ENCODE results near the gene ARV1. TPM values are rescaled to one million over a fixed set of nuclear protein-coding genes. Genes with fewer than 3 reads are reported as not detected.

The ARV1 gene
- total RNA-seq, 2 experiments from 2014 or later, result 1.5 to 1.8 TPM

DNA sequence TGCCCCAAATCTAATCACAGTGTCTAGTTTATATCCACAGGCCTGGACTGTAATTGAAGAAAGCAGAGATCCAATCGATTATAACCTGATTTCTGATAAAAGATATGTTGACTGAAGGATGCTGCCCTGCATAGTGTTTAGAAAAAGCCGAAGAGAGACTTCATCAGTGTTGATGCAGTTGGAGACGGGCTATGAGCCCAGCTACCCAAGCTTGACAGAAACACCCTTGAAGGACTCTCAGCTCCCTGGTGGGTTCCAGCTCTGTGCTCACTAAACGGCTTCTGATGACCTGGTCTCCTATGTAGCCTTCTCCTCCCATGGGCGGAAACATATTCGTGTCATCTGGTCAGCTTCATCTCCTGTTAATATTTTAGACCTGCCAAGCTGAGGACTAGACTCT, 50.9 kb downstream of the ARV1 start:
- Mint-ChIP-seq H3K4me3 (no peak overlapping the region), H3K27ac (no peak overlapping the region), H3K36me3 (ENCODE audit: low read depth) (no peaks in the 10 kb centered on the region), H3K27me3 (no peaks in the 10 kb centered on the region), H3K4me1 (ENCODE audit: low read depth) (peaks cover 13% of the 10 kb centered on the region), H3K9me3 (no peaks in the 10 kb centered on the region)
- DNase-seq, result no peak
- H3K4me1 ChIP-seq (ENCODE audit: insufficient read depth, low read length), result no peaks in the 10 kb centered on the region
- H3K36me3 ChIP-seq (ENCODE audit: insufficient read depth, low read length), result no peaks in the 10 kb centered on the region
- ChIA-PET POLR2A (no interaction called here), CTCF (no interaction called here)
- intact Hi-C loops (cut with DNase I, micrococcal nuclease), result no loop called here
- no peaks in the 10 kb centered on the region for H3K9me3 ChIP-seq (ENCODE audit: control insufficient read depth in 1 of 2, insufficient read depth in 1 of 2, low read length in 2 of 2)
- no peak overlapping the region for H3K27ac ChIP-seq (ENCODE audit: low read depth in 1 of 2, low read length in 2 of 2)
- TF ChIP-seq, protein P1, sequence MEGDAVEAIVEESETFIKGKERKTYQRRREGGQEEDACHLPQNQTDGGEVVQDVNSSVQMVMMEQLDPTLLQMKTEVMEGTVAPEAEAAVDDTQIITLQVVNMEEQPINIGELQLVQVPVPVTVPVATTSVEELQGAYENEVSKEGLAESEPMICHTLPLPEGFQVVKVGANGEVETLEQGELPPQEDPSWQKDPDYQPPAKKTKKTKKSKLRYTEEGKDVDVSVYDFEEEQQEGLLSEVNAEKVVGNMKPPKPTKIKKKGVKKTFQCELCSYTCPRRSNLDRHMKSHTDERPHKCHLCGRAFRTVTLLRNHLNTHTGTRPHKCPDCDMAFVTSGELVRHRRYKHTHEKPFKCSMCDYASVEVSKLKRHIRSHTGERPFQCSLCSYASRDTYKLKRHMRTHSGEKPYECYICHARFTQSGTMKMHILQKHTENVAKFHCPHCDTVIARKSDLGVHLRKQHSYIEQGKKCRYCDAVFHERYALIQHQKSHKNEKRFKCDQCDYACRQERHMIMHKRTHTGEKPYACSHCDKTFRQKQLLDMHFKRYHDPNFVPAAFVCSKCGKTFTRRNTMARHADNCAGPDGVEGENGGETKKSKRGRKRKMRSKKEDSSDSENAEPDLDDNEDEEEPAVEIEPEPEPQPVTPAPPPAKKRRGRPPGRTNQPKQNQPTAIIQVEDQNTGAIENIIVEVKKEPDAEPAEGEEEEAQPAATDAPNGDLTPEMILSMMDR (IDR thresholded peaks at IDR 0.05), result no peak
- no peak for ATAC-seq (ENCODE audit: poor library complexity)
- no peak overlapping the region for H3K4me3 ChIP-seq (ENCODE audit: low read length)
- H3K27me3 ChIP-seq (ENCODE audit: control insufficient read depth in 1 of 2, insufficient read depth in 2 of 2, low read length in 2 of 2), result no peaks in the 10 kb centered on the region

DNA sequence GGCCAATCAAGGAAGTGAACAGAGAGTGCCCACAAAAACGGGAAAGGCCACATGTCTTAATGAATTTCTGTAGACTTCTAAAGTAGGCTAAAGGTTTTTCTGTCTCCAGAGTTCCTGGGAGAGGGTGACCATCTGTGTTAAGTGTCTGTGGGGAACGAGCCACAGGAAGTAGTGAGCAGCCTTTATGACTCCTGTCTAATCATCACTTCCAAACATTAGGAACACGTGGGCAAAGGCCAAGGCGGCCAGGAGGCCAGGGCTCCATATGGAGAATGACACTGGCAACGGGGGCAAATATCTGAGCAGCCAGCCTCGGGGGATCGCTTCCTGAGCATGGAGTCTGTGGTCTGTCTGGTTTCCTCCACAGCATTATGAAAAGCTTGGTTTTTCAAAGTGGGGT, 54.1 kb downstream of the ARV1 start:
- Histone ChIP-seq H3K4me1 (ENCODE audit: insufficient read depth, low read length) (peaks cover 5% of the 10 kb centered on the region), H3K4me3 (ENCODE audit: low read length) (no peak overlapping the region), H3K27ac (ENCODE audit: low read depth in 1 of 2, low read length in 2 of 2) (no peak overlapping the region), H3K36me3 (ENCODE audit: insufficient read depth, low read length) (no peaks in the 10 kb centered on the region), H3K9me3 (ENCODE audit: control insufficient read depth in 1 of 2, insufficient read depth in 1 of 2, low read length in 2 of 2) (no peaks in the 10 kb centered on the region), H3K27me3 (ENCODE audit: control insufficient read depth in 1 of 2, insufficient read depth in 2 of 2, low read length in 2 of 2) (no peaks in the 10 kb centered on the region)
- no peaks in the 10 kb centered on the region for H3K9me3 Mint-ChIP-seq
- no peaks in the 10 kb centered on the region for H3K27me3 Mint-ChIP-seq
- no peak for ATAC-seq (ENCODE audit: poor library complexity)
- intact Hi-C loops (cut with DNase I, micrococcal nuclease), result no loop called here
- H3K4me3 Mint-ChIP-seq, result no peak overlapping the region
- CTCF ChIA-PET, result no interaction called here
- H3K4me1 Mint-ChIP-seq (ENCODE audit: low read depth), result peaks cover 35% of the 10 kb centered on the region
- POLR2A ChIA-PET, result no interaction called here
- TF ChIP-seq, protein P1 (IDR thresholded peaks at IDR 0.05), result no peak
- H3K27ac Mint-ChIP-seq, result no peak overlapping the region
- DNase-seq, result no peak
- no peaks in the 10 kb centered on the region for H3K36me3 Mint-ChIP-seq (ENCODE audit: low read depth)

DNA sequence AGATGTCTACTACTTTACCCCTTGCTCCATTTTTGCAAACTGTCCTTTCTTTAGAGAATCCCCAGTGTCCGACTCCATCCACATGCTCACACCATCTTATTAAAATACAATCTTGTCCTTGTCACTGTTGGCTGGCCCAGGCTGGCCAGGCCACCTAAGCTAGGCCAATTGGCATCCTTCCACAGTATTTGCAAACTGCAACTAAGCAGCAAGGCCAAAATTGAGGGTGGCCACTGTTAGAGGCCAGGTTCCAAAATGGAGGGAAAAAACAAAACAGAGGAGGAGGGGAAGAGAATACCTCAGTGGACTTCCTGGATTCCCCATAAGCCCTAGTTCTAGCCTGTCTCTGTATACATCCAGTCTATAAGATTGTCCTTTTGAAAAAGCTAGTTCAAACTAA, 56.9 kb downstream of the ARV1 start:
- no peak overlapping the region for H3K27ac ChIP-seq (ENCODE audit: low read depth in 1 of 2, low read length in 2 of 2)
- no peak overlapping the region for H3K27ac Mint-ChIP-seq
- DNase-seq (no peak), ATAC-seq (ENCODE audit: poor library complexity) (no peak)
- TF ChIP-seq, protein P1 (IDR thresholded peaks at IDR 0.05), result no peak
- H3K4me1 Mint-ChIP-seq (ENCODE audit: low read depth), result peaks cover 41% of the 10 kb centered on the region
- H3K4me1 ChIP-seq (ENCODE audit: insufficient read depth, low read length), result peaks cover 19% of the 10 kb centered on the region
- no peaks in the 10 kb centered on the region for H3K36me3 Mint-ChIP-seq (ENCODE audit: low read depth)
- H3K27me3 ChIP-seq (ENCODE audit: control insufficient read depth in 1 of 2, insufficient read depth in 2 of 2, low read length in 2 of 2), result no peaks in the 10 kb centered on the region
- intact Hi-C loops (cut with DNase I, micrococcal nuclease), result loop anchor here in 1 of 2 experiments (5.0 kb wide), 2 partner anchors 118 to 393 kb away; partner anchors contain the start of gene COG2
- no peaks in the 10 kb centered on the region for H3K9me3 ChIP-seq (ENCODE audit: control insufficient read depth in 1 of 2, insufficient read depth in 1 of 2, low read length in 2 of 2)
- POLR2A ChIA-PET, result interaction anchor here (1.2 kb wide), 1 partner anchor 63 kb away, joined by 5 read pairs; no protein-coding TSS in a partner anchor
- no peak overlapping the region for H3K4me3 Mint-ChIP-seq
- CTCF ChIA-PET, result no interaction called here
- H3K36me3 ChIP-seq (ENCODE audit: insufficient read depth, low read length), result no peaks in the 10 kb centered on the region
- no peaks in the 10 kb centered on the region for H3K27me3 Mint-ChIP-seq
- no peaks in the 10 kb centered on the region for H3K9me3 Mint-ChIP-seq
- H3K4me3 ChIP-seq (ENCODE audit: low read length), result no peak overlapping the region
